HFF-Myc (cell line): ENCODE measurements around the gene CPSF4.

Source experiments
- DNase-seq: peaks from one replicate; pipeline ENCODE4 v3.0.0-alpha.2; 2011; ENCODE audit warnings: low read depth; ENCODE audit errors: extremely low read depth
- H3K4me3 ChIP-seq: replicated peaks from 2 replicates; pipeline ENCODE4 v1.5.1; 2011; ENCODE audit warnings: low read depth, mild to moderate bottlenecking, control low read depth, low read length
- CTCF ChIP-seq: IDR thresholded peaks from 2 replicates; pipeline ENCODE4 v1.5.1; 2012; ENCODE audit warnings: mild to moderate bottlenecking, low read depth, low read length, control low read depth; ENCODE audit errors: missing control alignments

CPSF4 gene

GRCh38 chr7:99447943-99448342, 9.2 kb downstream of the CPSF4 start:
- H3K4me3 ChIP-seq = no peak overlapping the region
- no peak for TF ChIP-seq CTCF
- no peak for DNase-seq

- DNase-seq = no peak
- TF ChIP-seq CTCF = no peak
- H3K4me3 ChIP-seq = no peak overlapping the region
Measured at GRCh38 chr7:99448855-99449254, 10.1 kb downstream of the CPSF4 start.

- no peak overlapping the region for H3K4me3 ChIP-seq
- TF ChIP-seq CTCF = no peak
- DNase-seq = no peak
Measured at GRCh38 chr7:99449326-99449725, 10.6 kb downstream of the CPSF4 start.

GRCh38 chr7:99451936-99452335, 13.2 kb downstream of the CPSF4 start:
- no peak for TF ChIP-seq CTCF
- no peak overlapping the region for H3K4me3 ChIP-seq
- no peak for DNase-seq

GRCh38 chr7:99452541-99452940, 13.8 kb downstream of the CPSF4 start:
- TF ChIP-seq CTCF = no peak
- H3K4me3 ChIP-seq = no peak overlapping the region
- DNase-seq = no peak

GRCh38 chr7:99453105-99453504, 14.4 kb downstream of the CPSF4 start:
- no peak overlapping the region for H3K4me3 ChIP-seq
- no peak for DNase-seq
- TF ChIP-seq CTCF = no peak

GRCh38 chr7:99455874-99456273, 17.1 kb downstream of the CPSF4 start:
- H3K4me3 ChIP-seq = no peak overlapping the region
- no peak for DNase-seq
- TF ChIP-seq CTCF = no peak
